HCT116 (cell line): ENCODE measurements around the gene FAXC. TPM values are rescaled to one million over a fixed set of nuclear protein-coding genes. Genes with fewer than 3 reads are reported as not detected.

Experiments
- ATAC-seq: fragments of 200-7000 bp; cut with Tn5 transposase; 2 replicates; pipeline ENCODE4 v1.9.1; 2020; ENCODE audit warnings: mild to moderate bottlenecking, moderate library complexity
- BruUV-seq: library from RNA; stranded (reverse); fragments of 400-500 nt; replicated peaks from 2 replicates; lab custom pipeline; 2021; lab: Mats Ljungman, UMichigan
- CTCF ChIA-PET: fragments of 300-600 bp; sonication (Branson Sonifier 250); formaldehyde crosslinking; loops from one replicate; lab custom pipeline; 2021; ENCODE audit warnings: antibody characterized with exemption; lab: Charles Lee
- POLR2A ChIA-PET: fragments of 300-600, 350-600 bp; sonication (Branson Sonifier 250); formaldehyde crosslinking; loops from one replicate; lab custom pipeline; 2021; ENCODE audit warnings: antibody characterized with exemption; lab: Charles Lee
- RAD21 ChIA-PET, 2 experiments: fragments of 300-600 bp; sonication (Branson Sonifier 250); formaldehyde crosslinking; loops; one replicate each; lab custom pipeline; 2023; ENCODE audit warnings: low total read pairs in 2 of 2; ENCODE audit not compliant: uncharacterized antibody in 2 of 2, unreplicated experiment in 2 of 2, low non-redundant PET in 1 of 2; lab: Charles Lee
- DNase-seq: peaks from one replicate; pipeline ENCODE4 v3.0.0-alpha.2; 2010; ENCODE audit warnings: low read depth, low spot score
- H2AFZ ChIP-seq: fragments of 200-600 bp; shearing (Covaris generic), sonication (generic); 2 replicates; pipeline ENCODE4 v1.6.1; 2017; ENCODE audit warnings: low read depth, mixed run types, mixed read lengths, antibody characterized with exemption, low read length; ENCODE audit not compliant: poor library complexity, severe bottlenecking
- H3K27ac ChIP-seq: 2 replicates; pipeline ENCODE4 v1.5.1; 2012; ENCODE audit warnings: low read depth, low read length
- H3K27me3 ChIP-seq: fragments of 200-600 bp; sonication (generic); 2 replicates; pipeline ENCODE4 v1.6.1; 2016; ENCODE audit warnings: mixed run types, low read length, mixed read lengths; ENCODE audit not compliant: insufficient read depth
- H3K36me3 ChIP-seq, 2 experiments: fragments of 200-500 bp in 1 of 2; fragments of 200-600 bp in 1 of 2; sonication (Bioruptor generic) in 1 of 2; sonication (generic) in 1 of 2; 2 replicates each; pipeline versions ENCODE4 v1.5.1 to v1.6.1; 2014 to 2016; ENCODE audit warnings: low read length in 2 of 2, inconsistent platforms in 1 of 2, mixed read lengths in 1 of 2, mixed run types in 1 of 2; ENCODE audit not compliant: insufficient read depth in 2 of 2, control insufficient read depth in 1 of 2
- H3K4me1 ChIP-seq, 2 experiments: fragments of 200-600 bp in 1 of 2; sonication (generic) in 1 of 2; 2 replicates each; pipeline versions ENCODE4 v1.5.1 to v1.6.1; 2012 to 2017; ENCODE audit warnings: low read length in 2 of 2, inconsistent platforms in 1 of 2, mild to moderate bottlenecking in 1 of 2, mixed read lengths in 1 of 2, mixed run types in 1 of 2, moderate library complexity in 1 of 2; ENCODE audit not compliant: insufficient read depth in 2 of 2, control insufficient read depth in 1 of 2
- H3K4me2 ChIP-seq: fragments of 200-600 bp; sonication (generic); 2 replicates; pipeline ENCODE4 v1.6.1; 2017; ENCODE audit warnings: mixed run types, low read length, mixed read lengths
- H3K4me3 ChIP-seq, 2 experiments: fragments of 200-600 bp in 1 of 2; sonication (generic) in 1 of 2; replicated peaks in 1 of 2; 2 replicates each; pipeline ENCODE4 v1.5.1; 2011 to 2016; ENCODE audit warnings: low read length in 2 of 2, control low read depth in 1 of 2, low read depth in 1 of 2, mild to moderate bottlenecking in 1 of 2, mixed read lengths in 1 of 2, mixed run types in 1 of 2
- H3K79me2 ChIP-seq: fragments of 200-600 bp; sonication (generic); 2 replicates; pipeline ENCODE4 v1.6.1; 2017; ENCODE audit warnings: mild to moderate bottlenecking, mixed run types, low read length, moderate library complexity, mixed read lengths; ENCODE audit not compliant: insufficient read depth
- H3K9ac ChIP-seq: fragments of 200-600 bp; sonication (generic); 2 replicates; pipeline ENCODE4 v1.6.1; 2016; ENCODE audit warnings: low read length, mixed read lengths
- H3K9me2 ChIP-seq: fragments of 200-600 bp; sonication (generic), shearing (Covaris generic); 2 replicates; pipeline ENCODE4 v1.6.1; 2017; ENCODE audit warnings: mixed run types, mild to moderate bottlenecking, moderate library complexity; ENCODE audit not compliant: insufficient read depth
- H3K9me3 ChIP-seq, 2 experiments: fragments of 200-500 bp in 1 of 2; fragments of 200-600 bp in 1 of 2; sonication (Bioruptor generic) in 1 of 2; sonication (generic) in 1 of 2; 2 replicates each; pipeline ENCODE4 v1.6.1; 2014 to 2017; ENCODE audit warnings: low read length in 2 of 2, mixed read lengths in 2 of 2, inconsistent platforms in 1 of 2, low read depth in 1 of 2, mild to moderate bottlenecking in 1 of 2, mixed run types in 1 of 2, moderate library complexity in 1 of 2; ENCODE audit not compliant: control insufficient read depth in 1 of 2, insufficient read depth in 1 of 2
- H4K20me1 ChIP-seq: fragments of 200-600 bp; sonication (generic), shearing (Covaris generic); 2 replicates; pipeline ENCODE4 v1.6.1; 2017; ENCODE audit warnings: mixed run types, mild to moderate bottlenecking, moderate library complexity; ENCODE audit not compliant: insufficient read depth
- CBX3 ChIP-seq: IDR thresholded peaks from 2 replicates; pipeline ENCODE4 v1.6.1; 2012; ENCODE audit warnings: low read depth
- CEBPB ChIP-seq: IDR thresholded peaks from 2 replicates; pipeline ENCODE4 v1.6.1; 2012; ENCODE audit warnings: low read depth
- ELF1 ChIP-seq: IDR thresholded peaks from 2 replicates; pipeline ENCODE4 v1.6.1; 2012; ENCODE audit warnings: low read depth, borderline replicate concordance
- EZH2phosphoT487 ChIP-seq: fragments of 200-600 bp; IDR thresholded peaks from 2 replicates; pipeline ENCODE4 v1.6.1; 2018; ENCODE audit warnings: antibody characterized with exemption, borderline replicate concordance
- FOSL1 ChIP-seq: IDR thresholded peaks from 2 replicates; pipeline ENCODE4 v1.6.1; 2012; ENCODE audit warnings: low read depth
- JUND ChIP-seq: IDR thresholded peaks from 2 replicates; pipeline ENCODE4 v1.6.1; 2012
- POLR2A ChIP-seq: IDR thresholded peaks from 2 replicates; pipeline ENCODE4 v1.7.0; 2011; ENCODE audit warnings: borderline replicate concordance; ENCODE audit not compliant: insufficient read depth, insufficient read length; ENCODE audit errors: extremely low read depth
- POLR2AphosphoS5 ChIP-seq: IDR thresholded peaks from 2 replicates; pipeline ENCODE4 v1.6.1; 2011; ENCODE audit warnings: mild to moderate bottlenecking, low read depth, low read length, moderate library complexity
- RAD21 ChIP-seq: IDR thresholded peaks from 2 replicates; pipeline ENCODE4 v1.6.1; 2012; ENCODE audit warnings: low read depth, mild to moderate bottlenecking
- SIN3A ChIP-seq: IDR thresholded peaks from 2 replicates; pipeline ENCODE4 v1.6.1; 2012; ENCODE audit warnings: low read depth
- SP1 ChIP-seq: IDR thresholded peaks from 2 replicates; pipeline ENCODE4 v1.6.1; 2012; ENCODE audit warnings: low read depth
- SRF ChIP-seq: IDR thresholded peaks from 2 replicates; pipeline ENCODE4 v1.6.1; 2012; ENCODE audit warnings: low read depth
- YY1 ChIP-seq: IDR thresholded peaks from 2 replicates; pipeline ENCODE4 v1.6.1; 2011; ENCODE audit warnings: low read length, low read depth, moderate library complexity, mild to moderate bottlenecking; ENCODE audit not compliant: insufficient replicate concordance; ENCODE audit errors: extremely low read depth
- ZFX ChIP-seq: fragments of 450-650 bp; IDR thresholded peaks from 2 replicates; pipeline ENCODE4 v1.6.1; 2017
- ZNF274 ChIP-seq: fragments of 200-500 bp; sonication (Bioruptor generic); IDR thresholded peaks from 2 replicates; pipeline ENCODE4 v1.6.1; 2014; ENCODE audit warnings: mild to moderate bottlenecking, low read depth, low read length, inconsistent platforms
- intact Hi-C: fragments of 100-400 bp; cut with micrococcal nuclease; formaldehyde crosslinking; loops from 2 replicates; pipeline ENCODE4 v1.10.0; 2022
- total RNA-seq: library from RNA; stranded (reverse); gene quantifications from one replicate; pipeline ENCODE4 v1.2.1, GENCODE V29; 2021; ENCODE audit not compliant: unreplicated experiment
- TF ChIP-seq, protein P1 (sequence below): IDR thresholded peaks from 2 replicates; pipeline ENCODE4 v1.6.1; 2012
- TF ChIP-seq, protein P2 (sequence below): IDR thresholded peaks from 2 replicates; pipeline ENCODE4 v1.6.1; 2012; ENCODE audit warnings: low read depth
- TF ChIP-seq, protein P3 (sequence below), 3 experiments: fragments of 200-600 bp in 1 of 3; sonication (generic) in 1 of 3; IDR thresholded peaks in 2 of 3; conservative IDR thresholded peaks in 1 of 3; 2 replicates each; pipeline ENCODE4 v1.5.1; 2012 to 2017; ENCODE audit warnings: low read depth in 2 of 3, low read length in 2 of 3, antibody characterized with exemption in 1 of 3, borderline replicate concordance in 1 of 3, control low read depth in 1 of 3, mild to moderate bottlenecking in 1 of 3, mixed read lengths in 1 of 3, mixed run types in 1 of 3, moderate library complexity in 1 of 3; ENCODE audit not compliant: insufficient read depth in 1 of 3
- TF ChIP-seq, protein P4 (sequence below): IDR thresholded peaks from 2 replicates; pipeline ENCODE4 v1.6.1; 2012
- TF ChIP-seq, protein P5 (sequence below): IDR thresholded peaks from 2 replicates; pipeline ENCODE4 v1.6.1; 2011; ENCODE audit warnings: mild to moderate bottlenecking, low read length, moderate library complexity; ENCODE audit not compliant: insufficient replicate concordance; ENCODE audit errors: extremely low read depth

FAXC gene
- total RNA-seq, 1 experiment from 2014 or later: 4.7 TPM

DNA sequence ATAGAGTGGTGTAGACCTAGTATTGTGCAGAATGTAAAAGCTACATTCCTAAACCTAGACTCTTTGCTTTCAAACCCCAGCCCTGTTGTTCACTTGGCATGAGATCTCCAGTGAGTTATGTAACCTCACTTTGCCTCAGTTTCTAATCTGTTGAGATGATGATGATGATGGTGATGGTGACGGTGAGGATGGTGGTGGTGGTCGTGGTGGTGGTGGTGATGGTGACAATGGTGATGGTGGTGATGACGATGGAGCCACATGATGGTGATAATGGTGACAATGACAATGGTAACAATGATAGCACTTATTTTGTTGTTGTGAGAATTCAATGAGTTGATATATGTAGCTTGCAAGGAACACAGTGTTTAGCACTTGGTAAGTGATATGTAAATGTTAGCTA is 80.3 kb downstream of the FAXC start:
- H3K27ac ChIP-seq: no peak overlapping the region
- no peak overlapping the region for H3K4me3 ChIP-seq
- no peaks in the 10 kb centered on the region for H3K27me3 ChIP-seq
- ChIA-PET POLR2A (no interaction called here), RAD21 (no interaction called here), CTCF (no interaction called here)
- no peak overlapping the region for H3K4me2 ChIP-seq
- no peaks in the 10 kb centered on the region for H3K4me1 ChIP-seq
- BruUV-seq: no TSS peak
- no peaks in the 10 kb centered on the region for H3K36me3 ChIP-seq
- no peaks in the 10 kb centered on the region for H3K9me2 ChIP-seq
- H2AFZ ChIP-seq: no peak overlapping the region
- TF ChIP-seq SRF (no peak), SP1 (no peak), CBX3 (no peak), ZNF274 (no peak), YY1 (no peak), POLR2A (no peak), FOSL1 (no peak), RAD21 (no peak), ZFX (no peak), CEBPB (no peak), JUND (no peak), ELF1 (no peak), POLR2AphosphoS5 (no peak), SIN3A (no peak), EZH2phosphoT487 (no peak)
- TF ChIP-seq, protein P1, sequence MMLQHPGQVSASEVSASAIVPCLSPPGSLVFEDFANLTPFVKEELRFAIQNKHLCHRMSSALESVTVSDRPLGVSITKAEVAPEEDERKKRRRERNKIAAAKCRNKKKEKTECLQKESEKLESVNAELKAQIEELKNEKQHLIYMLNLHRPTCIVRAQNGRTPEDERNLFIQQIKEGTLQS: no peak
- TF ChIP-seq, protein P2, sequence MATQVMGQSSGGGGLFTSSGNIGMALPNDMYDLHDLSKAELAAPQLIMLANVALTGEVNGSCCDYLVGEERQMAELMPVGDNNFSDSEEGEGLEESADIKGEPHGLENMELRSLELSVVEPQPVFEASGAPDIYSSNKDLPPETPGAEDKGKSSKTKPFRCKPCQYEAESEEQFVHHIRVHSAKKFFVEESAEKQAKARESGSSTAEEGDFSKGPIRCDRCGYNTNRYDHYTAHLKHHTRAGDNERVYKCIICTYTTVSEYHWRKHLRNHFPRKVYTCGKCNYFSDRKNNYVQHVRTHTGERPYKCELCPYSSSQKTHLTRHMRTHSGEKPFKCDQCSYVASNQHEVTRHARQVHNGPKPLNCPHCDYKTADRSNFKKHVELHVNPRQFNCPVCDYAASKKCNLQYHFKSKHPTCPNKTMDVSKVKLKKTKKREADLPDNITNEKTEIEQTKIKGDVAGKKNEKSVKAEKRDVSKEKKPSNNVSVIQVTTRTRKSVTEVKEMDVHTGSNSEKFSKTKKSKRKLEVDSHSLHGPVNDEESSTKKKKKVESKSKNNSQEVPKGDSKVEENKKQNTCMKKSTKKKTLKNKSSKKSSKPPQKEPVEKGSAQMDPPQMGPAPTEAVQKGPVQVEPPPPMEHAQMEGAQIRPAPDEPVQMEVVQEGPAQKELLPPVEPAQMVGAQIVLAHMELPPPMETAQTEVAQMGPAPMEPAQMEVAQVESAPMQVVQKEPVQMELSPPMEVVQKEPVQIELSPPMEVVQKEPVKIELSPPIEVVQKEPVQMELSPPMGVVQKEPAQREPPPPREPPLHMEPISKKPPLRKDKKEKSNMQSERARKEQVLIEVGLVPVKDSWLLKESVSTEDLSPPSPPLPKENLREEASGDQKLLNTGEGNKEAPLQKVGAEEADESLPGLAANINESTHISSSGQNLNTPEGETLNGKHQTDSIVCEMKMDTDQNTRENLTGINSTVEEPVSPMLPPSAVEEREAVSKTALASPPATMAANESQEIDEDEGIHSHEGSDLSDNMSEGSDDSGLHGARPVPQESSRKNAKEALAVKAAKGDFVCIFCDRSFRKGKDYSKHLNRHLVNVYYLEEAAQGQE: no peak
- TF ChIP-seq, protein P3, sequence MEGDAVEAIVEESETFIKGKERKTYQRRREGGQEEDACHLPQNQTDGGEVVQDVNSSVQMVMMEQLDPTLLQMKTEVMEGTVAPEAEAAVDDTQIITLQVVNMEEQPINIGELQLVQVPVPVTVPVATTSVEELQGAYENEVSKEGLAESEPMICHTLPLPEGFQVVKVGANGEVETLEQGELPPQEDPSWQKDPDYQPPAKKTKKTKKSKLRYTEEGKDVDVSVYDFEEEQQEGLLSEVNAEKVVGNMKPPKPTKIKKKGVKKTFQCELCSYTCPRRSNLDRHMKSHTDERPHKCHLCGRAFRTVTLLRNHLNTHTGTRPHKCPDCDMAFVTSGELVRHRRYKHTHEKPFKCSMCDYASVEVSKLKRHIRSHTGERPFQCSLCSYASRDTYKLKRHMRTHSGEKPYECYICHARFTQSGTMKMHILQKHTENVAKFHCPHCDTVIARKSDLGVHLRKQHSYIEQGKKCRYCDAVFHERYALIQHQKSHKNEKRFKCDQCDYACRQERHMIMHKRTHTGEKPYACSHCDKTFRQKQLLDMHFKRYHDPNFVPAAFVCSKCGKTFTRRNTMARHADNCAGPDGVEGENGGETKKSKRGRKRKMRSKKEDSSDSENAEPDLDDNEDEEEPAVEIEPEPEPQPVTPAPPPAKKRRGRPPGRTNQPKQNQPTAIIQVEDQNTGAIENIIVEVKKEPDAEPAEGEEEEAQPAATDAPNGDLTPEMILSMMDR (IDR thresholded peaks at IDR 0.05 in 2 of 3, conservative IDR thresholded peaks at IDR 0.05 in 1 of 3; ENCODE audit: borderline replicate concordance in 1 of 3, insufficient read depth in 1 of 3, low read depth in 2 of 3, low read length in 2 of 3): no peak
- TF ChIP-seq, protein P4, sequence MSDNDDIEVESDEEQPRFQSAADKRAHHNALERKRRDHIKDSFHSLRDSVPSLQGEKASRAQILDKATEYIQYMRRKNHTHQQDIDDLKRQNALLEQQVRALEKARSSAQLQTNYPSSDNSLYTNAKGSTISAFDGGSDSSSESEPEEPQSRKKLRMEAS: no peak
- TF ChIP-seq, protein P5, sequence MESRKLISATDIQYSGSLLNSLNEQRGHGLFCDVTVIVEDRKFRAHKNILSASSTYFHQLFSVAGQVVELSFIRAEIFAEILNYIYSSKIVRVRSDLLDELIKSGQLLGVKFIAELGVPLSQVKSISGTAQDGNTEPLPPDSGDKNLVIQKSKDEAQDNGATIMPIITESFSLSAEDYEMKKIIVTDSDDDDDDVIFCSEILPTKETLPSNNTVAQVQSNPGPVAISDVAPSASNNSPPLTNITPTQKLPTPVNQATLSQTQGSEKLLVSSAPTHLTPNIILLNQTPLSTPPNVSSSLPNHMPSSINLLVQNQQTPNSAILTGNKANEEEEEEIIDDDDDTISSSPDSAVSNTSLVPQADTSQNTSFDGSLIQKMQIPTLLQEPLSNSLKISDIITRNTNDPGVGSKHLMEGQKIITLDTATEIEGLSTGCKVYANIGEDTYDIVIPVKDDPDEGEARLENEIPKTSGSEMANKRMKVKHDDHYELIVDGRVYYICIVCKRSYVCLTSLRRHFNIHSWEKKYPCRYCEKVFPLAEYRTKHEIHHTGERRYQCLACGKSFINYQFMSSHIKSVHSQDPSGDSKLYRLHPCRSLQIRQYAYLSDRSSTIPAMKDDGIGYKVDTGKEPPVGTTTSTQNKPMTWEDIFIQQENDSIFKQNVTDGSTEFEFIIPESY: no peak
- ATAC-seq: no peak
- no peaks in the 10 kb centered on the region for H3K9me3 ChIP-seq
- DNase-seq: no peak
- intact Hi-C loops: no loop called here
- no peaks in the 10 kb centered on the region for H4K20me1 ChIP-seq
- H3K79me2 ChIP-seq: no peaks in the 10 kb centered on the region
- no peak overlapping the region for H3K9ac ChIP-seq
